Fibroblast of the aortic adventitia (primary cell): ENCODE measurements around the gene BRD3. TPM values are rescaled to one million over a fixed set of nuclear protein-coding genes. Genes with fewer than 3 reads are reported as not detected.

Experiments used
- DNase-seq: peaks from one replicate; pipeline ENCODE4 v3.0.0-alpha.2; 2010; ENCODE audit warnings: low read depth
- H3K4me3 ChIP-seq: 2 replicates; pipeline ENCODE4 v1.5.1; 2011; ENCODE audit warnings: low read depth, mild to moderate bottlenecking, control low read depth, low read length, moderate library complexity
- total RNA-seq: library from RNA; depleted of rRNA; stranded (reverse); fragments of >200 nt; gene quantifications from 2 replicates; pipeline ENCODE4 v1.2.3, GENCODE V29; 2012; ENCODE audit warnings: low replicate concordance
- TF ChIP-seq, protein P1 (sequence below): IDR thresholded peaks from 2 replicates; pipeline ENCODE4 v1.5.1; 2011; ENCODE audit warnings: mild to moderate bottlenecking, low read length, control low read depth, inconsistent platforms; ENCODE audit not compliant: insufficient read depth

The BRD3 gene
- total RNA-seq, 1 donor: 7.4 TPM

DNA sequence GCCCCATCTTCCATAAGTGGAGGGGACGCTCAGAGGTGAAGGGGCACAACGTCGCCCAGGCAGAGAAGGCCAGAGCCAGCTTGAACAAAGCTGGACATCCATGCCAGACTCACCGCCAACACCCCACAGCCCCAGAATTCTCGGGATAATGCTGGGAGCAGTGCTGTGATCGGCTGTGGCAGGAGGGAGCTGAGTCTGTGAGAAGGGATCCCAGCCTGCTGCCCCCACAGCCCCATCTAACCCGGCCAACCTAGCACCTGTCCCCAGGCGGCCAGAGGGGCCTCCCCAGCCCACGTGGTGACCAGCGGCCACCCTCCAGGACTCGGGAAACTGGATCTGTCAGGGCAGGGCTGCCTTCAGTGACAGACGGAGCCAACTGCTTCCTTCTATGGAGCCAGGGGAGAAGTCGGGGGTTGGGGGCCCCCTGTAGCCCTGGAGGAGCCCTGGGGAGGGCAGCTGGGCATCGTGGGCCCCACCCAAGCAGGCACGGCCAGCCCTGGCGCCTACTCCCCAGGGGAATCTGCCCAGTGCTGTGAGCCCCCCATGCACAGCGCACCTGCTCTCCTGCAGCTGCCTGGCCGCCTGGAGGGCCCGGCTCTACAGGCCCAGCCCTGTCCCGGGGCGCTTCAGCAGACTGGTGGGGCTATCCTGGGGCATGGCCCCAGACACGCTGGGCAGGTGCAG, 6.0 kb downstream of the BRD3 start:
- no peak for DNase-seq
- H3K4me3 ChIP-seq: no peak overlapping the region
- TF ChIP-seq, protein P1, sequence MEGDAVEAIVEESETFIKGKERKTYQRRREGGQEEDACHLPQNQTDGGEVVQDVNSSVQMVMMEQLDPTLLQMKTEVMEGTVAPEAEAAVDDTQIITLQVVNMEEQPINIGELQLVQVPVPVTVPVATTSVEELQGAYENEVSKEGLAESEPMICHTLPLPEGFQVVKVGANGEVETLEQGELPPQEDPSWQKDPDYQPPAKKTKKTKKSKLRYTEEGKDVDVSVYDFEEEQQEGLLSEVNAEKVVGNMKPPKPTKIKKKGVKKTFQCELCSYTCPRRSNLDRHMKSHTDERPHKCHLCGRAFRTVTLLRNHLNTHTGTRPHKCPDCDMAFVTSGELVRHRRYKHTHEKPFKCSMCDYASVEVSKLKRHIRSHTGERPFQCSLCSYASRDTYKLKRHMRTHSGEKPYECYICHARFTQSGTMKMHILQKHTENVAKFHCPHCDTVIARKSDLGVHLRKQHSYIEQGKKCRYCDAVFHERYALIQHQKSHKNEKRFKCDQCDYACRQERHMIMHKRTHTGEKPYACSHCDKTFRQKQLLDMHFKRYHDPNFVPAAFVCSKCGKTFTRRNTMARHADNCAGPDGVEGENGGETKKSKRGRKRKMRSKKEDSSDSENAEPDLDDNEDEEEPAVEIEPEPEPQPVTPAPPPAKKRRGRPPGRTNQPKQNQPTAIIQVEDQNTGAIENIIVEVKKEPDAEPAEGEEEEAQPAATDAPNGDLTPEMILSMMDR: no peak

DNA sequence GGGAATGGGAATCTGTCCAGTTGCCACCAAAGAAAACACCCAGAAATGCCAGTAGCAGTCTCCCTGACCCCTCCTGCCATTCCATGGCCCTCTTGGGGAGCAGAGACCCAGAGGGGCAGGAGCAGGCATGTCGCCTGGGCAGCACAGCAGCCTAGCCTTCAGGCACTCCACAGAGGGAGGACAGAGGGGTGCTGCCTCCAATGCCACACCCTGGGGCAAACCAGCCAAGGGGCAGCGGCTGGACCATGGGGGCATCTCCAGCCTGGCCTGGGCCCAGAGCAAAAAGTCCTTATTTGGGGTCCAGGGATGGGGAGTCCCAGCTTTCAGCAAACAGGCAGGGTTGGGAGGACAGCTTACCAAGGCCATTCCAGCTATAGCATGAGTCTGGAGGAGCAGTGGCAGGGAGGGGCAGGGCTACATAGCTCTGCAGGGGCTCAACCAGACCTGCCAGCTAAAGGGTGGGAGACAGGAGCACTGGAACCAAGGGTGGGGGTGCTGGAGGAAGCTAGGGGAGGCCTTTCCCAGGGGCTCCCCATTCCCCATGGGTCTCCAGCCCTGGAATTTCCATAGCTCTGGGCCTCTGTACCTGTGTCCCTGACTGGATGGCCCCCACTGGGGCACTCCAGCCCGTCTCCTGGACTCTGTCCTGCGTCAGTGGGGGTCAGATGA, 6.7 kb downstream of the BRD3 start:
- DNase-seq: no peak
- H3K4me3 ChIP-seq: no peak overlapping the region
- TF ChIP-seq, protein P1: no peak

DNA sequence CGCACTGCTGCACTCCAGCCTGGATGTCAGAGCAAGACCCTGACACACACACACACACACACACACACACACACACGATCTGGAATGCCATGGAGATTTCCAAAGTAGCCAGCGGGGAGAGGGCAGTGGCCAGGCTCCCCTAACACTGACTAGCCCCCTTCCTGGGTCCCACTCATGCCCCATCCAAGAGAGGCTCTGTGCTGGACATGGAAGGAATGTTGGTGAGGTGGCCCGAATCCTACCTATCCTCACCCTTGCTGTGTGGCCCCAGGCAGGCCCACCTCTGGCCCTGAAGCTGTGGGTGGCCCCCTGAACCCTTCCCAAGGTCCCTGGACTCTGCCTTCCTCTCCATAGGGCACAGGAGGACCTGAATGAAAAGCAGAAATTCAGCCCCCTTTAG, 7.3 kb downstream of the BRD3 start:
- TF ChIP-seq, protein P1: no peak
- DNase-seq: no peak
- H3K4me3 ChIP-seq: no peak overlapping the region

DNA sequence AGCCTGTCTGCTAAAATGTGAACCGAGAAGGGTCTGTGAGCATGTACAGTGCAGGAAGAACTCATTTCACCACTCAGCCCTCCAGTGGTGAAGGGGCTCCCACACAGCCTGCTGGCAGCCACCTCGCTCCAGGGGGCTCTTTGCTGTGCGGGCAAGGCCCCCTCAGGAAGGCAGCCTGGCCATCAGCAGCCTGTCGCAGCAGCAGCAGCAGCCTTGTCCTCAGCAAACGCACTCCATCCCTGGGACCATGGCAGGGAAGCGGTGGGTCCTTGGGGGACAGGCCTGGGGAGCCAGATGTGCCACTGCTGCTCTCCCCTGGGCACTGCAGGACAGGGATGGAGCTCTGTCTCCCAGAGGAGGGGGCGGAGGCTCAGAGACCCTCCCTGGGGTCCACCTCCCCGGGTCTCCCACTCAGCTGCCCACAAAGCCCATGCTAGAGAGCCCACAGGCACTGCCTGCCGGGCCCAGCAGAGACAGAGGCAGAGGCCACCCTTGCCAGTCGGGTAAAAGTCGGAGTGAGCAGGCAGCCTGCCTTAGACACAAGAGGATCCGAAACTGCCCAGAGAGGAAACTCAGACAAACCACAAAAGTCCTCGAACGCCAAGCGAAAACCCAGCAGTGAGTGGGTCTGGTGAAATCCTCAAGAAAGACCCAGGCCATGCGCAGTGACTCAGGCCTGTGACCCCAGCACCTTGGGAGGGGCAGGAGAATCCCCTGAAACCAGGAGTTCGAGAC, 8.0 kb downstream of the BRD3 start:
- TF ChIP-seq, protein P1: no peak
- DNase-seq: no peak
- no peak overlapping the region for H3K4me3 ChIP-seq

DNA sequence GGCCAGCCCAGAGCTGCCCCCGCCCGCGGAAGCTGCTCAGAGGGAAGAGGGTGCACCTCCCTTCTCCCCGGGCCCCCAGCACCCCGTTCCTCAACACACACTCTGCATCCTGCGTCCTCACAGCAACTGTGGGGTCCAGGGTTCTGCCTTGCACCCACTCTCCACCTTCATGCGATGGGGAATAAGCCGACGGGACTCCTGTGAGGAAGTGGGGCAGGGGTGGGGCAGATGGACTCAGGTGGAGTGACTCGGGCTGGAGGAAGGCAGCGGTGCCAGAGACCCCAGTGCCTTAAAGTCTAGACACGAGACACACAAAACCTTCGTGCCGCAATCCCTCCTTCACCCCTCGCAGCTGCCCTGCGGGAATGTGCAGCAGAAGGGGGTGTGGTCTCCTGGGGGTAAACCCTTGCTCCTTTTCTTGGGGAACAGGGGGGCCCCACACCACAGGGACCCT, 8.6 kb downstream of the BRD3 start:
- H3K4me3 ChIP-seq: no peak overlapping the region
- no peak for DNase-seq
- TF ChIP-seq, protein P1: no peak

DNA sequence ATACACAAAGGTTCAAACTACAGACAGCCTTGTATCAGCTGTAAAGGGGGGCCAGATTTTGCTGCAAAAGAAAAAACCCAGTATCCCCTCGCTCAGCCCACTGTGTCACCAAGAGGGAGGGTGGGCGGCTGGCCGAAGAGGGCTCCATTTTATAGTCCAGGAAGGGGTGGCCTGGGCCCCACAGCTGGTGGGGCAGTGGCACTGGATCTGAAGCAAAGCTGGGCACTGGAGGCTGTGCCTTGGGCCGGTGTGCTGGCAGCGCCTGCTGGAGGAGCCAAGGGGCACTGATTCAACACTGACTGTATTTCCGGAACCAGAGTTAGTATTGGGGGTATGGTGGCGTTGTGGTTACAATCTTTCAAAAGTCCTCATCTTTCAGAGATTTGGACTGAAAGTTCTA, 9.1 kb downstream of the BRD3 start:
- DNase-seq: peak; percentile 14
- TF ChIP-seq, protein P1: peak; percentile 25
- no peak overlapping the region for H3K4me3 ChIP-seq
